Measurements from ENCODE around the gene ECE1. TPM values are rescaled to one million over a fixed set of nuclear protein-coding genes. Genes with fewer than 3 reads are reported as not detected.

ECE1 gene
- total RNA-seq, 1 experiment from 2014 or later: 192 TPM

GRCh38 chr1:21256776-21257175 is 33.5 kb downstream of the ECE1 start:
- no peak for ATAC-seq
- no peak for TF ChIP-seq CTCF (IDR thresholded peaks at IDR 0.05)
- TF ChIP-seq POLR2AphosphoS5 (IDR thresholded peaks at IDR 0.05; ENCODE audit: low read depth, low read length): no peak
- TF ChIP-seq REST (IDR thresholded peaks at IDR 0.05; ENCODE audit: insufficient read depth in 1 of 2, low read depth in 2 of 2, low read length in 1 of 2): no peak
- TF ChIP-seq TCF7L2 (IDR thresholded peaks at IDR 0.05; ENCODE audit: low read depth, low read length): no peak
- TF ChIP-seq SIN3A (IDR thresholded peaks at IDR 0.05; ENCODE audit: borderline replicate concordance, insufficient read depth, low read depth, low read length): no peak
- in situ Hi-C loops (cut with HindIII; ENCODE audit: low pct_unique_long_range_greater_than_20kb, low sequenced_read_pairs): no loop called here
- intact Hi-C loops (cut with micrococcal nuclease; ENCODE audit: unreplicated experiment): no loop called here
- Histone ChIP-seq H3K36me3 (ENCODE audit: control insufficient read depth, insufficient read depth, low read length) (no peaks in the 10 kb centered on the region), H3K27me3 (ENCODE audit: control insufficient read depth, insufficient read depth, low read length) (no peaks in the 10 kb centered on the region), H3K9me3 (ENCODE audit: control insufficient read depth, insufficient read depth, low read depth, low read length) (no peaks in the 10 kb centered on the region), H3K4me3 (ENCODE audit: low read depth in 2 of 2, low read length in 2 of 2) (no peak overlapping the region), H3K27ac (ENCODE audit: low read length) (no peak overlapping the region), H3K4me1 (ENCODE audit: control insufficient read depth, insufficient read depth, low read length) (peaks cover 24% of the 10 kb centered on the region)
- ChIA-PET POLR2A (no interaction called here), CTCF (interaction anchor here (0.6 to 3.2 kb wide), 2 partner anchors 113 to 148 kb away, joined by 4 to 33 read pairs; no protein-coding TSS in a partner anchor)
- no TSS peak for BruUV-seq (replicated peaks)
- no peak for DNase-seq (ENCODE audit: low read depth, low spot score)

GRCh38 chr1:21255943-21256320 is 34.3 kb downstream of the ECE1 start:
- H3K9me3 ChIP-seq (ENCODE audit: control insufficient read depth, insufficient read depth, low read depth, low read length): no peaks in the 10 kb centered on the region
- in situ Hi-C loops (cut with HindIII; ENCODE audit: low pct_unique_long_range_greater_than_20kb, low sequenced_read_pairs) (no loop called here), intact Hi-C loops (cut with micrococcal nuclease; ENCODE audit: unreplicated experiment) (loop anchor here (1.0 kb wide), 1 partner anchor 112 kb away; no protein-coding TSS in a partner anchor)
- H3K4me3 ChIP-seq (ENCODE audit: low read depth in 2 of 2, low read length in 2 of 2): no peak overlapping the region
- ATAC-seq: no peak
- no peak for DNase-seq (ENCODE audit: low read depth, low spot score)
- ChIA-PET CTCF (interaction anchor here (0.6 to 3.2 kb wide), 7 partner anchors 14 to 147 kb away, joined by 3 to 33 read pairs (median 4); no protein-coding TSS in a partner anchor), POLR2A (no interaction called here)
- H3K4me1 ChIP-seq (ENCODE audit: control insufficient read depth, insufficient read depth, low read length): peaks cover 21% of the 10 kb centered on the region
- H3K27ac ChIP-seq (ENCODE audit: low read length): no peak overlapping the region
- no TSS peak for BruUV-seq (replicated peaks)
- H3K36me3 ChIP-seq (ENCODE audit: control insufficient read depth, insufficient read depth, low read length): no peaks in the 10 kb centered on the region
- TF ChIP-seq TCF7L2 (IDR thresholded peaks at IDR 0.05; ENCODE audit: low read depth, low read length) (no peak), REST (IDR thresholded peaks at IDR 0.05; ENCODE audit: insufficient read depth in 1 of 2, low read depth in 2 of 2, low read length in 1 of 2) (no peak), SIN3A (IDR thresholded peaks at IDR 0.05; ENCODE audit: borderline replicate concordance, insufficient read depth, low read depth, low read length) (no peak), CTCF (IDR thresholded peaks at IDR 0.05) (no peak), POLR2AphosphoS5 (IDR thresholded peaks at IDR 0.05; ENCODE audit: low read depth, low read length) (no peak)
- no peaks in the 10 kb centered on the region for H3K27me3 ChIP-seq (ENCODE audit: control insufficient read depth, insufficient read depth, low read length)
